Lower leg skin (tissue), 4 donors: ENCODE results near the gene DGKI. TPM values are rescaled to one million over a fixed set of nuclear protein-coding genes. Genes with fewer than 3 reads are reported as not detected.

Source experiments
- DNase-seq, 2 donors: peaks; one replicate each; pipeline ENCODE4 v3.0.0-alpha.2; 2019; ENCODE audit warnings: low spot score in 2 of 2
- H3K4me3 ChIP-seq: fragments of 200-600 bp; sonication (generic); 2 replicates; pipeline ENCODE4 v1.5.1; 2017; ENCODE audit warnings: mild to moderate bottlenecking, low read depth; ENCODE audit not compliant: poor library complexity, severe bottlenecking
- CTCF ChIP-seq, 3 donors: fragments of 450-650 bp; IDR thresholded peaks; one replicate each; pipeline ENCODE4 v1.5.1; 2016; ENCODE audit warnings: antibody characterized with exemption in 3 of 3, mild to moderate bottlenecking in 3 of 3, moderate library complexity in 2 of 3
- POLR2A ChIP-seq, 2 donors: fragments of 450-650 bp; IDR thresholded peaks; one replicate each; pipeline ENCODE4 v1.6.1; 2016 to 2017; ENCODE audit warnings: antibody characterized with exemption in 2 of 2, mild to moderate bottlenecking in 1 of 2, moderate library complexity in 1 of 2
- WGBS, 2 donors: methylation state at CpG; one replicate each; pipeline ENCODE4 v1.1.5; 2018; 5-methylcytosine and 5-hydroxymethylcytosine counted together
- intact Hi-C: fragments of 100-400 bp; cut with DNase I; formaldehyde crosslinking; loops from one replicate; pipeline ENCODE4 v1.15.0; 2023; ENCODE audit warnings: low total_unique reads
- total RNA-seq, 4 donors: library from RNA; depleted of rRNA; stranded (reverse); fragments of >200 nt; gene quantifications; one replicate each; pipeline ENCODE4 v1.1.0, GENCODE V29; 2016

The DGKI gene
- total RNA-seq, 4 donors from 2014 or later, result 0.34 to 2.1 (median 1.3) TPM

- intact Hi-C loops, result no loop called here
- H3K4me3 ChIP-seq, result no peak overlapping the region
- WGBS, 2 donors, result 83 to 93% methylated on average over 1 of the region's 1 CpG
- DNase-seq, result no peak
- no peak for TF ChIP-seq POLR2A (IDR thresholded peaks at IDR 0.05)
- TF ChIP-seq CTCF (IDR thresholded peaks at IDR 0.05), result no peak
Observed at GRCh38 chr7:137704723-137705122, 142.1 kb downstream of the DGKI start.

DNA sequence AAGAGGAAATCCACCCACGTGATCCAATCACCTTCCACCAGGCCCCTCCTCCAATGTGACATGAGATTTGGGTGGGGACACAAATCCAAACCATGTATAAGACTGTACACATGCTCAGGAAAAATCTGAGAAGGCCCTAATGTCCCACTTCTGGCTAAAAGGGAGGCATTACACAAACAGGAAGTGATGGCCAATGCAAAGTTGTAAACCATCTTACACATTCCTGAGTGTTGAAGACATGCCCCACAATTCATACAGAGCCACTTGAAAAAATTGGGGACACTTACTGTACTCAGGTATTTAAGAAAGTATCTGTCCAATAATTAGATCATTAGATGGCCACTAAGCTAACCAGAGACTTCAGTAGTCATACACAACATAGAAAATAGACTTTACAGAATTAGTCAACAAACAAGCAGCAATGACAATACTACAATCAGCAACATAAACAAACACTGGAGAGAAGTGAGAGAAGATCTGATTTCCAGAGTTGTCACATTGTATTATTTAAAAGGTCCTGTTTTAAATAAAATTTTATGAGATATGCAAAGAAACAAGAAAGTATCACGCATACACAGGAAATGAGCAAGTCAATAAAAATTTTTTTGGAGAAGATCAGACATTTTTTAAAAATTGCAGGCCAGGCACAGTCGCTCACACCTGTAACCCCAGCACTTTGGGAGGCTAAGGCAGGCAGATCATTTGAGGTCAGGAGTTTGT, 143.3 kb downstream of the DGKI start:
- WGBS, 2 donors, result 85 to 87% methylated on average over 3 of the region's 3 CpGs
- no peak overlapping the region for H3K4me3 ChIP-seq
- TF ChIP-seq POLR2A (IDR thresholded peaks at IDR 0.05) (no peak), CTCF (IDR thresholded peaks at IDR 0.05) (no peak)
- intact Hi-C loops, result no loop called here
- DNase-seq, result no peak

DNA sequence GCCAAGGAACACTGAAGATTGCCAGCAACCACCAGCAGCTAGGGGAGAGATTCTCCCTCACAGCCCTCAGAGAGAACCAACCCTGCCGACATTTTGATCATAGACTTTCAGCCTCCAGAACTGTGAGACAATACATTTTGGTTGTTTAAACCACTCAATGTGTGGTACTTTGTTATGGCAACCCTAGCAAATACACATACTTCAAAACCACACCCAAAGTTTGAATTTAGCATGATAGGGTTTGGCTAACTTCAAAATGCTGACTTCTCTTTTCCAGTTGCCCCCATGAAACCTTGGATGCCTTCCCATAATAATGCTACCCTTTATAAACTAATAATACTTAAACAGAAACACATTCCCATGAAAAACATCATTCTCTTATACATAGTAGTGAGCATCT, 149.8 kb downstream of the DGKI start:
- WGBS, 2 donors, result 50 to 70% methylated on average over 1 of the region's 1 CpG
- no peak overlapping the region for H3K4me3 ChIP-seq
- no peak for TF ChIP-seq POLR2A (IDR thresholded peaks at IDR 0.05)
- no peak for TF ChIP-seq CTCF (IDR thresholded peaks at IDR 0.05)
- intact Hi-C loops, result no loop called here
- no peak for DNase-seq

DNA sequence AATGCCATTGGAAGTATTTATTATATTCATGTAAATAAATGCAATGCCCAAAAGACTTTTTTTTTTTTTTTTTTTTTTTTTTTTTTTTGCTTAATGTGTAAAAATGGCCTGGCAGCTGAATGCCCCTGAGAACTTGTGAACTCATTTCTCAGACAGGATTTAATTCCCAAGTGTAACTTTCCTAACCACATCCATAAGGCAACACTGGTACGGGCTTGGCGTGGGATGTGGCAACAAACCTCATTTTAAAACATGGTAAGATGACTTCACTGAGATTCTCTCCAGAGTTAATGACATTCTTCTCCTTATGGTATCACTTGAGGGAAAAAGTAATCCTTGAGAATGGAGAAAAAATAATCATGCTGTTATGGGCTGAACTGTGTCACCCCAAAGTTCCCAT, 150.4 kb downstream of the DGKI start:
- WGBS, 2 donors, result 66 to 79% methylated on average over 2 of the region's 2 CpGs
- no peak overlapping the region for H3K4me3 ChIP-seq
- intact Hi-C loops, result no loop called here
- TF ChIP-seq CTCF (IDR thresholded peaks at IDR 0.05) (no peak), POLR2A (IDR thresholded peaks at IDR 0.05) (no peak)
- DNase-seq, result no peak

DNA sequence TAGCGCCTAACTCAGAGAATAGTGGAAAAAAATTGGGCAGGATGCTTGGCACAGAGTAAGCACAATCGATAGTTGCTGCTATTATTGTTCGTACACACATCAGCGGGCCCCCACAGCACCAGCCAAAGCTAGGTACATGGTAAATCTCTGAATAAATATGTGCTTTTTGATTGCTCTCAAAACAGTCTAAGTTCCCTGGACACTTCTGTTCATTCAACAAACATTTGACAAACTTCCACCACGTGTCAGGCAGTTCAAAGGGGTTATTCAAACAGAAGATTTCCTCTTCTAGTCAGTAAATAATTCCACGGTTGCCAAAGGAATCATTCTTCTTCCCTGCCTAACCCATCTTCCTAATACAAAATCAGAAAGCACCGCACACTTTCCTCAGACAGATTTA, 150.8 kb downstream of the DGKI start:
- TF ChIP-seq POLR2A (IDR thresholded peaks at IDR 0.05) (no peak), CTCF (IDR thresholded peaks at IDR 0.05) (no peak)
- WGBS, 2 donors, result 72 to 74% methylated on average over 7 of the region's 7 CpGs
- no peak overlapping the region for H3K4me3 ChIP-seq
- no peak for DNase-seq
- intact Hi-C loops, result no loop called here

- intact Hi-C loops, result no loop called here
- no peak overlapping the region for H3K4me3 ChIP-seq
- no peak for DNase-seq
- 84 to 88% methylated on average over 3 of the region's 3 CpGs for WGBS, 2 donors
- TF ChIP-seq CTCF (IDR thresholded peaks at IDR 0.05) (no peak), POLR2A (IDR thresholded peaks at IDR 0.05) (no peak)
Observed at GRCh38 chr7:137695494-137695893, 151.3 kb downstream of the DGKI start.
